ENCODE results near the gene HCFC1. TPM values are rescaled to one million over a fixed set of nuclear protein-coding genes. Genes with fewer than 3 reads are reported as not detected.
"Not testable (repeated sequence)": the region's sequence is repeated elsewhere in the genome, so short reads cannot be mapped to it uniquely, and the experiment has no call there.

The HCFC1 gene
- total and polyA plus RNA-seq, 3 donors from 2014 or later = 32.3 to 115 (median 102) TPM

- Histone ChIP-seq H3K36me3 (ENCODE audit: low read depth, missing control alignments) (no peaks in the 10 kb centered on the region), H3K27me3 (no peaks in the 10 kb centered on the region), H3K4me1 (no peaks in the 10 kb centered on the region), H3K9me3 (no peaks in the 10 kb centered on the region), H3K4me3 (no peak overlapping the region), H3K27ac (no peak overlapping the region)
- intact Hi-C loops (cut with DNase I; ENCODE audit: low total_unique reads) = no loop called here
- DNase-seq = no peak
- TF ChIP-seq, protein P1, sequence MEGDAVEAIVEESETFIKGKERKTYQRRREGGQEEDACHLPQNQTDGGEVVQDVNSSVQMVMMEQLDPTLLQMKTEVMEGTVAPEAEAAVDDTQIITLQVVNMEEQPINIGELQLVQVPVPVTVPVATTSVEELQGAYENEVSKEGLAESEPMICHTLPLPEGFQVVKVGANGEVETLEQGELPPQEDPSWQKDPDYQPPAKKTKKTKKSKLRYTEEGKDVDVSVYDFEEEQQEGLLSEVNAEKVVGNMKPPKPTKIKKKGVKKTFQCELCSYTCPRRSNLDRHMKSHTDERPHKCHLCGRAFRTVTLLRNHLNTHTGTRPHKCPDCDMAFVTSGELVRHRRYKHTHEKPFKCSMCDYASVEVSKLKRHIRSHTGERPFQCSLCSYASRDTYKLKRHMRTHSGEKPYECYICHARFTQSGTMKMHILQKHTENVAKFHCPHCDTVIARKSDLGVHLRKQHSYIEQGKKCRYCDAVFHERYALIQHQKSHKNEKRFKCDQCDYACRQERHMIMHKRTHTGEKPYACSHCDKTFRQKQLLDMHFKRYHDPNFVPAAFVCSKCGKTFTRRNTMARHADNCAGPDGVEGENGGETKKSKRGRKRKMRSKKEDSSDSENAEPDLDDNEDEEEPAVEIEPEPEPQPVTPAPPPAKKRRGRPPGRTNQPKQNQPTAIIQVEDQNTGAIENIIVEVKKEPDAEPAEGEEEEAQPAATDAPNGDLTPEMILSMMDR (IDR thresholded peaks at IDR 0.05) = no peak
- no peak for TF ChIP-seq POLR2A (IDR thresholded peaks at IDR 0.05)
- 98 to 100% methylated on average over 6 to 8 of the region's 8 CpGs for WGBS, 2 donors
Measured at GRCh38 chrX:153995504-153995903, 23.9 kb upstream of the HCFC1 start.

- H3K4me1 ChIP-seq; intact Hi-C loops (cut with DNase I; ENCODE audit: low total_unique reads); H3K27ac ChIP-seq; H3K4me3 ChIP-seq; H3K9me3 ChIP-seq; DNase-seq; H3K36me3 ChIP-seq (ENCODE audit: low read depth, missing control alignments); H3K27me3 ChIP-seq: not testable (repeated sequence)
- 100% methylated on average over 2 of the region's 5 CpGs; no CpG with 5 or more reads in 1 of the 2 donors for WGBS, 2 donors
Measured at GRCh38 chrX:153994398-153994797, 22.8 kb upstream of the HCFC1 start.

- 79 to 93% methylated on average over 7 to 10 of the region's 10 CpGs for WGBS, 2 donors
- TF ChIP-seq POLR2A (IDR thresholded peaks at IDR 0.05) = no peak
- TF ChIP-seq, protein P1 (IDR thresholded peaks at IDR 0.05) = no peak
- DNase-seq = no peak
- H3K36me3 ChIP-seq (ENCODE audit: low read depth, missing control alignments) = no peaks in the 10 kb centered on the region
- H3K27me3 ChIP-seq = no peaks in the 10 kb centered on the region
- no peak overlapping the region for H3K27ac ChIP-seq
- intact Hi-C loops (cut with DNase I; ENCODE audit: low total_unique reads) = no loop called here
- no peak overlapping the region for H3K4me3 ChIP-seq
- H3K4me1 ChIP-seq = no peaks in the 10 kb centered on the region
- H3K9me3 ChIP-seq = no peaks in the 10 kb centered on the region
Measured at GRCh38 chrX:153993978-153994377, 22.4 kb upstream of the HCFC1 start.

DNA sequence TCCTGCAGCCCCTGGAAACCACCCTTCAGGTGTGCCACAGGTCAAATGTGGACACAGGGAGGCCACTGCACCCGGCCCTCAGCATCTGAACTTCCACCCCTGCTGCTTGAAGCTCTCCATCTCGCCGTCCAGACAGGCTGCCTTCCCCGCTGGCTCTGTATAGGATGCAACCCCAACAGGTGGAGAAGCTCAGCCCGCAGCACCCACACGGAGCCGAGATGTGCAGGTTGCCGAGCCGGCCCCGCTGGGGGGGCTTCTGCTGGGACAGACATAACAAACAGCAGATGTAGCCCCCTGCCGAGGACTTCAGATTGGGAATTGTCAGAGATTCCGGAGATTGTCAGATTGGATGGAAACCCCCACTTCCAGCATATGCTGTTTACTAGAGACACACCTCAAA is 21.5 kb upstream of the HCFC1 start:
- Histone ChIP-seq H3K4me3 (no peak overlapping the region), H3K4me1 (no peaks in the 10 kb centered on the region), H3K36me3 (ENCODE audit: low read depth, missing control alignments) (no peaks in the 10 kb centered on the region), H3K27ac (no peak overlapping the region), H3K9me3 (no peaks in the 10 kb centered on the region), H3K27me3 (no peaks in the 10 kb centered on the region)
- DNase-seq = no peak
- TF ChIP-seq, protein P1 (IDR thresholded peaks at IDR 0.05) = no peak
- no peak for TF ChIP-seq POLR2A (IDR thresholded peaks at IDR 0.05)
- intact Hi-C loops (cut with DNase I; ENCODE audit: low total_unique reads) = no loop called here
- WGBS, 2 donors = 93 to 100% methylated on average over 1 to 12 of the region's 12 CpGs

DNA sequence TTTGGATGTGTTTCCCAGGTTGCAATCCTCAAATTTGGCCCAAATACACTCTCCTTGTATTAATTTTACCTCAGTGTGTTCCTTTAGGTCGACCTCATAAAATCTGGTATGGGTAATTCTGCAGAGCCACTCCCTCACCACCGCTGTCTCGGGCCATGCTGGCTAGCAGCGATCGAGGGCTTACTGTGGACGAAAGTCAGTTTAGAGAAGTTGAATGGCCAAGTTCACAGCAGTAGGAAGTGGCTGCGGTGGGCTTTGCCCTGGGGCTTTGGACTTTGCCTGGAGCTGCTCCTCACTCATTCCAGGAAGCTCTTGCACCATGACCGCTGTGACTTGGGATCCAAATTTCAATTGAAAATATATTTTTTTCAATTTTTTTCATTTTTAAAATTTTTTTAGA is 20.6 kb upstream of the HCFC1 start:
- H3K4me1 ChIP-seq = no peaks in the 10 kb centered on the region
- WGBS, 2 donors = 86 to 93% methylated on average over 1 to 8 of the region's 8 CpGs
- no peak overlapping the region for H3K27ac ChIP-seq
- intact Hi-C loops (cut with DNase I; ENCODE audit: low total_unique reads) = no loop called here
- no peak for DNase-seq
- no peaks in the 10 kb centered on the region for H3K9me3 ChIP-seq
- no peaks in the 10 kb centered on the region for H3K27me3 ChIP-seq
- no peak for TF ChIP-seq POLR2A (IDR thresholded peaks at IDR 0.05)
- TF ChIP-seq, protein P1 (IDR thresholded peaks at IDR 0.05) = no peak
- no peaks in the 10 kb centered on the region for H3K36me3 ChIP-seq (ENCODE audit: low read depth, missing control alignments)
- no peak overlapping the region for H3K4me3 ChIP-seq

Data from testis (tissue), 3 donors.